H1 (cell line): Measurements from ENCODE around the gene HDDC3. TPM values are rescaled to one million over a fixed set of nuclear protein-coding genes. Genes with fewer than 3 reads are reported as not detected.

ENCODE experiments used
- CTCF ChIA-PET: fragments of 300-600 bp; sonication (Branson Sonifier 250); formaldehyde crosslinking; loops from one replicate; lab custom pipeline; 2021; ENCODE audit not compliant: partially characterized antibody; lab: Charles Lee
- POLR2A ChIA-PET: fragments of 300-600 bp; sonication (Branson Sonifier 250); formaldehyde crosslinking; loops from one replicate; lab custom pipeline; 2021; ENCODE audit warnings: inconsistent platforms; ENCODE audit not compliant: partially characterized antibody; lab: Charles Lee
- DNase-seq, 2 experiments: peaks; one replicate each; pipeline versions ENCODE4 v3.0.0 to v3.0.0-alpha.2; 2010 to 2022; ENCODE audit warnings: low spot score in 2 of 2, low read depth in 1 of 2, mixed read lengths in 1 of 2
- FAIRE-seq: peaks from 2 replicates; lab custom pipeline; 2011; peaks lifted over from hg19 to GRCh38; lab: Jason Lieb, UNC
- H2AFZ ChIP-seq: 2 replicates; pipeline ENCODE4 v1.8.1; 2012; ENCODE audit warnings: low read length, inconsistent platforms
- H2AK5ac ChIP-seq: 2 replicates; pipeline ENCODE4 v1.6.1; 2013; ENCODE audit warnings: low read depth, low read length
- H2BK120ac ChIP-seq: replicated peaks from 2 replicates; pipeline ENCODE3; 2013; ENCODE audit warnings: low read depth, low read length, inconsistent platforms
- H2BK12ac ChIP-seq: 2 replicates; pipeline ENCODE4 v1.6.1; 2013; ENCODE audit warnings: low read depth, low read length
- H2BK15ac ChIP-seq: 2 replicates; pipeline ENCODE4 v1.6.1; 2013; ENCODE audit warnings: low read length
- H2BK20ac ChIP-seq: 2 replicates; pipeline ENCODE4 v1.6.1; 2013; ENCODE audit warnings: low read length
- H2BK5ac ChIP-seq: 2 replicates; pipeline ENCODE4 v1.6.1; 2013; ENCODE audit warnings: low read depth, low read length
- H3K14ac ChIP-seq: 2 replicates; pipeline ENCODE4 v1.6.1; 2013; ENCODE audit warnings: inconsistent platforms; ENCODE audit not compliant: insufficient read length
- H3K18ac ChIP-seq: 2 replicates; pipeline ENCODE4 v1.6.1; 2013; ENCODE audit warnings: low read length; ENCODE audit errors: extremely low read depth
- H3K23ac ChIP-seq: 2 replicates; pipeline ENCODE4 v1.6.1; 2013; ENCODE audit warnings: inconsistent platforms; ENCODE audit not compliant: insufficient read length
- H3K23me2 ChIP-seq: 2 replicates; pipeline ENCODE4 v1.6.1; 2013; ENCODE audit warnings: low read depth, low read length
- H3K27ac ChIP-seq: 2 replicates; pipeline ENCODE4 v1.6.1; 2011; ENCODE audit warnings: low read depth, low read length, inconsistent platforms
- H3K27me3 ChIP-seq, 4 experiments: replicated peaks in 1 of 4; 1 replicate in 1 of 4; 2 replicates in 3 of 4; pipeline versions ENCODE4 v1.6.1 to v1.8.1; 2011 to 2013; ENCODE audit warnings: low read length in 3 of 4, mild to moderate bottlenecking in 3 of 4, inconsistent platforms in 2 of 4, mixed read lengths in 2 of 4, moderate library complexity in 1 of 4; ENCODE audit not compliant: control insufficient read depth in 3 of 4, insufficient read depth in 3 of 4; ENCODE audit errors: extremely low read depth in 1 of 4
- H3K36me3 ChIP-seq, 4 experiments: 2 replicates each; pipeline versions ENCODE4 v1.6.1 to v1.8.1; 2011 to 2013; ENCODE audit warnings: mild to moderate bottlenecking in 4 of 4, low read length in 3 of 4, moderate library complexity in 2 of 4, control low read depth in 1 of 4, inconsistent platforms in 1 of 4; ENCODE audit not compliant: insufficient read depth in 4 of 4, control insufficient read depth in 2 of 4
- H3K4ac ChIP-seq: replicated peaks from 2 replicates; pipeline ENCODE3; 2013; ENCODE audit warnings: low read length, low read depth, mixed read lengths, inconsistent platforms; ENCODE audit not compliant: insufficient read length
- H3K4me1 ChIP-seq, 4 experiments: replicated peaks in 1 of 4; 1 replicate in 1 of 4; 2 replicates in 3 of 4; pipeline versions ENCODE4 v1.6.1 to v1.8.1; 2011 to 2013; ENCODE audit warnings: low read length in 3 of 4, inconsistent platforms in 2 of 4, mixed read lengths in 1 of 4; ENCODE audit not compliant: insufficient read depth in 4 of 4, control insufficient read depth in 3 of 4
- H3K4me2 ChIP-seq, 2 experiments: 2 replicates each; pipeline versions ENCODE4 v1.6.1 to v1.8.1; 2011 to 2013; ENCODE audit warnings: low read depth in 2 of 2, low read length in 2 of 2, control low read depth in 1 of 2, inconsistent platforms in 1 of 2, mild to moderate bottlenecking in 1 of 2; ENCODE audit not compliant: insufficient read depth in 1 of 2
- H3K4me3 ChIP-seq, 4 experiments: fragments of 200-600, 300-600 bp in 1 of 4; sonication (generic), shearing (Covaris generic), sonication (Bioruptor Twin) in 1 of 4; 2 replicates each; pipeline versions ENCODE4 v1.5.1 to v1.8.1; 2011 to 2016; ENCODE audit warnings: low read length in 4 of 4, low read depth in 3 of 4, control low read depth in 2 of 4, inconsistent platforms in 2 of 4, mild to moderate bottlenecking in 2 of 4, mixed read lengths in 1 of 4, moderate library complexity in 1 of 4; ENCODE audit not compliant: insufficient read depth in 2 of 4; ENCODE audit errors: extremely low read depth in 1 of 4
- H3K56ac ChIP-seq: replicated peaks from 2 replicates; pipeline ENCODE3; 2013; ENCODE audit warnings: low read depth, mild to moderate bottlenecking, mixed read lengths, low read length, inconsistent platforms; ENCODE audit not compliant: insufficient read length
- H3K79me1 ChIP-seq: 2 replicates; pipeline ENCODE4 v1.6.1; 2013; ENCODE audit warnings: low read depth, low read length, control low read depth
- H3K79me2 ChIP-seq, 2 experiments: 2 replicates each; pipeline versions ENCODE4 v1.6.1 to v1.8.1; 2012 to 2013; ENCODE audit warnings: low read length in 2 of 2, mild to moderate bottlenecking in 2 of 2, inconsistent platforms in 1 of 2; ENCODE audit not compliant: insufficient read depth in 2 of 2, control insufficient read depth in 1 of 2
- H3K9ac ChIP-seq, 4 experiments: replicated peaks in 1 of 4; 1 replicate in 1 of 4; 2 replicates in 3 of 4; pipeline versions ENCODE4 v1.6.1 to v1.8.1; 2011 to 2013; ENCODE audit warnings: low read depth in 3 of 4, low read length in 3 of 4, control low read depth in 2 of 4, mild to moderate bottlenecking in 2 of 4, moderate library complexity in 2 of 4, inconsistent platforms in 1 of 4; ENCODE audit errors: extremely low read depth in 1 of 4
- H3K9me3 ChIP-seq, 2 experiments: 2 replicates each; pipeline versions ENCODE4 v1.6.1 to v1.8.1; 2012 to 2013; ENCODE audit warnings: mild to moderate bottlenecking in 2 of 2, moderate library complexity in 2 of 2, control low read depth in 1 of 2, inconsistent platforms in 1 of 2, low read depth in 1 of 2, low read length in 1 of 2, mixed read lengths in 1 of 2; ENCODE audit not compliant: insufficient read depth in 2 of 2
- H4K20me1 ChIP-seq, 2 experiments: replicated peaks in 1 of 2; 2 replicates each; pipeline versions ENCODE3 to v1.8.1; 2011 to 2013; ENCODE audit warnings: inconsistent platforms in 2 of 2, low read length in 2 of 2, mild to moderate bottlenecking in 1 of 2; ENCODE audit not compliant: insufficient read depth in 2 of 2, control insufficient read depth in 1 of 2
- H4K5ac ChIP-seq: 2 replicates; pipeline ENCODE4 v1.6.1; 2013; ENCODE audit warnings: low read length, low read depth, mixed read lengths, inconsistent platforms; ENCODE audit not compliant: insufficient read length
- H4K8ac ChIP-seq: 2 replicates; pipeline ENCODE4 v1.8.0; 2013; ENCODE audit warnings: mild to moderate bottlenecking, moderate library complexity, low read length, inconsistent platforms; ENCODE audit not compliant: insufficient read depth; ENCODE audit errors: extremely low read depth
- H4K91ac ChIP-seq: replicated peaks from 2 replicates; pipeline ENCODE3; 2013; ENCODE audit warnings: low read length, mixed read lengths, inconsistent platforms; ENCODE audit not compliant: insufficient read length
- EGR1 ChIP-seq: IDR thresholded peaks from 2 replicates; pipeline ENCODE4 v1.6.1; 2011; ENCODE audit warnings: low read depth, low read length, borderline replicate concordance
- KDM5A ChIP-seq: fragments of 200-600 bp; IDR thresholded peaks from 2 replicates; pipeline ENCODE4 v1.7.1; 2012; ENCODE audit warnings: mild to moderate bottlenecking, low read length, inconsistent platforms, mixed read lengths
- PHF8 ChIP-seq: fragments of 200-600 bp; sonication (generic); conservative IDR thresholded peaks from 2 replicates; pipeline ENCODE4 v1.7.1; 2012; ENCODE audit warnings: low read depth, mild to moderate bottlenecking, inconsistent platforms, low read length, moderate library complexity
- POLR2A ChIP-seq, 2 experiments: IDR thresholded peaks; 1 replicate in 1 of 2; 2 replicates in 1 of 2; pipeline ENCODE4 v1.6.1; 2011; ENCODE audit warnings: low read depth in 2 of 2, low read length in 2 of 2, mild to moderate bottlenecking in 2 of 2; ENCODE audit errors: control extremely low read depth in 1 of 2
- POU5F1 ChIP-seq: IDR thresholded peaks from 2 replicates; pipeline ENCODE4 v1.6.1; 2011; ENCODE audit warnings: low read depth, mild to moderate bottlenecking, low read length, moderate library complexity
- SIN3A ChIP-seq, 2 experiments: IDR thresholded peaks in 1 of 2; conservative IDR thresholded peaks in 1 of 2; 2 replicates each; pipeline ENCODE4 v1.6.1; 2011 to 2012; ENCODE audit warnings: low read length in 2 of 2, improper control_type of control experiment in 1 of 2, low read depth in 1 of 2, mild to moderate bottlenecking in 1 of 2
- SIX5 ChIP-seq: IDR thresholded peaks from 2 replicates; pipeline ENCODE4 v1.6.1; 2011; ENCODE audit warnings: mild to moderate bottlenecking, low read depth, low read length
- WGBS, 2 experiments: shearing (Covaris generic) in 1 of 2; methylation state at CpG; one replicate each; pipeline versions ENCODE4 v1.1.6 to v1.1.7; 2013 to 2015; ENCODE audit warnings: low lambda C conversion rate in 2 of 2, mixed read lengths in 2 of 2, inconsistent platforms in 1 of 2, low coverage in 1 of 2, missing lambda C conversion rate in 1 of 2; ENCODE audit not compliant: insufficient replicate concordance in 2 of 2, insufficient coverage in 1 of 2, insufficient read length in 1 of 2; ENCODE audit errors: extremely low coverage in 1 of 2, missing lambda C conversion rate in 1 of 2; 5-methylcytosine and 5-hydroxymethylcytosine counted together
- polyA plus RNA-seq, 7 experiments: library from polyadenylated mRNA; depleted of rRNA in 3 of 7; stranded (reverse) in 5 of 7; unstranded in 2 of 7; fragments of >200 nt in 5 of 7; fragments of 200-250 nt in 2 of 7; gene quantifications; 1 replicate in 5 of 7; 2 replicates in 1 of 7; 4 replicates in 1 of 7; pipeline versions ENCODE4 v1.2.1 to v1.2.3, GENCODE V29; 2011 to 2013; ENCODE audit warnings: missing spikeins in 2 of 7, mixed read lengths in 2 of 7
- total RNA-seq: library from RNA; stranded (reverse); fragmentation: NEBNext Ultra II Directional; extraction: Animal tissue kit (Norgen Biotek cat#: 25700); gene quantifications from 2 replicates; pipeline ENCODE4 v1.2.1, GENCODE V29; 2021

Gene HDDC3
- total and polyA plus RNA-seq, 2 of the 8 experiments (the other 6 are each of a cell fraction or from before 2014, with no cell fraction given) = 16.3 to 16.5 TPM

DNA sequence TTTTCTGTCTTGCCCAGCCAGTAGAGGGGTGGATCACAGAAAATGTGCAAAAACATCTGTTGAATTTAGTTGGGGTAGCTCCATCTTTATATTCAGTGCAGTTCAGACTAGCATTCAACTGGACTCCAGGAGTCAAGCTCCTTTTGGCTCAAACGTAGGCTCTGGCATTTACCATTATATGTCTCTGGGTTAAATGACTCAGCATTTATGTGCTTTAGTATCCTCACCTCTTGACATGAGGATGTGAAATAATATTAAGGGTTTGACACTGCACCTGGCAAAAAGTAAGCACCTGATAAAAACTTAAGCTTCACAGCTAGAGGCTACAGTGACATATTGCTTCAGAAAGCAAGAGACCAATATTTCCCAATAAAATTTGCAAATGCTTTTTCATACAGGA, 47.2 kb upstream of the HDDC3 start:
- CTCF ChIA-PET = interaction anchor here (0.9 to 2.3 kb wide), 5 partner anchors 17 to 77 kb away, joined by 3 to 6 read pairs (median 3); no protein-coding TSS in a partner anchor
- DNase-seq (no peak), FAIRE-seq (no peak)
- Histone ChIP-seq H3K27me3 (no peaks in the 10 kb centered on the region), H2BK5ac (no peak overlapping the region), H3K18ac (no peak overlapping the region), H4K91ac (no peak overlapping the region), H3K79me1 (no peaks in the 10 kb centered on the region), H4K5ac (no peak overlapping the region), H3K9me3 (no peaks in the 10 kb centered on the region), H3K4me3 (no peak overlapping the region), H2AFZ (no peak overlapping the region), H3K4me1 (no peaks in the 10 kb centered on the region), H2AK5ac (no peak overlapping the region), H3K36me3 (peaks cover 54 to 96% (median 77%) of the 10 kb centered on the region in 4 experiments), H3K14ac (no peak overlapping the region), H3K56ac (no peak overlapping the region), H4K20me1 (peaks cover 3 to 5% of the 10 kb centered on the region in 2 experiments), H3K23me2 (no peaks in the 10 kb centered on the region), H2BK120ac (no peak overlapping the region), H3K9ac (no peak overlapping the region), H3K27ac (no peak overlapping the region), H3K4ac (no peak overlapping the region), H4K8ac (no peak overlapping the region), H3K79me2 (peaks cover 0 to 8% of the 10 kb centered on the region in 2 experiments; a peak in 2 of 4 replicates), H2BK15ac (no peak overlapping the region), H3K4me2 (no peak overlapping the region), H2BK12ac (no peak overlapping the region), H3K23ac (no peak overlapping the region), H2BK20ac (no peak overlapping the region)
- POLR2A ChIA-PET = interaction anchor here (0.8 to 1.2 kb wide), 4 partner anchors 17 to 97 kb away, joined by 3 read pairs; no protein-coding TSS in a partner anchor
- 85% methylated on average over 1 of the region's 1 CpG; no CpG with 5 or more reads in 1 of the 2 experiments for WGBS, 2 experiments
- TF ChIP-seq PHF8 (no peak), KDM5A (no peak), SIN3A (conservative IDR thresholded peaks at IDR 0.05 in 1 of 2, IDR thresholded peaks at IDR 0.05 in 1 of 2; ENCODE audit: low read depth in 1 of 2, low read length in 2 of 2) (no peak), SIX5 (no peak), POU5F1 (no peak), EGR1 (no peak), POLR2A (IDR thresholded peaks at IDR 0.05; ENCODE audit: control extremely low read depth in 1 of 2, low read depth in 2 of 2, low read length in 2 of 2) (no peak)
